ENCODE measurements around the gene ADAM10. TPM values are rescaled to one million over a fixed set of nuclear protein-coding genes. Genes with fewer than 3 reads are reported as not detected.

The ADAM10 gene
- total and polyA plus RNA-seq, 8 donors = 6.1 to 96.2 (median 32.2) TPM

- H3K4me3 ChIP-seq = no peak overlapping the region
- DNase-seq = no peak
- no peaks in the 10 kb centered on the region for H3K9me3 ChIP-seq
- no peaks in the 10 kb centered on the region for H3K4me1 ChIP-seq
- no peak for FAIRE-seq
- intact Hi-C loops (cut with DNase I) = no loop called here
- TF ChIP-seq CTCF (IDR thresholded peaks at IDR 0.05) = no peak
- no peak for ATAC-seq
- no peaks in the 10 kb centered on the region for H3K36me3 ChIP-seq
- no peak overlapping the region for H3K27ac ChIP-seq
- H3K27me3 ChIP-seq = no peaks in the 10 kb centered on the region
- 83 to 91% methylated on average over 7 of the region's 7 CpGs for WGBS, 2 donors
These were observed 11.0 kb upstream of the ADAM10 start for GRCh38 chr15:58760385-58761009.

- no peak for DNase-seq
- peak in 3 of 4 donors; percentile 55 to 78 (median 65) for ATAC-seq
- Histone ChIP-seq H3K27ac (no peak overlapping the region), H3K4me1 (no peaks in the 10 kb centered on the region), H3K36me3 (no peaks in the 10 kb centered on the region), H3K9me3 (no peaks in the 10 kb centered on the region), H3K27me3 (no peaks in the 10 kb centered on the region), H3K4me3 (no peak overlapping the region)
- intact Hi-C loops (cut with DNase I) = loop anchor here in 1 of 3 donors (5.0 to 10.0 kb wide), 3 partner anchors 323 to 531 kb away; partner anchors contain the start of gene LIPC
- 15 to 17% methylated on average over 3 of the region's 3 CpGs for WGBS, 2 donors
- no peak for FAIRE-seq
- peak in 1 of 4 donors; percentile 13 for TF ChIP-seq CTCF (IDR thresholded peaks at IDR 0.05)
These were observed 8.6 kb upstream of the ADAM10 start for GRCh38 chr15:58758141-58758540.

GRCh38 chr15:58755956-58756355, 6.4 kb upstream of the ADAM10 start:
- 42 to 48% methylated on average over 6 of the region's 6 CpGs for WGBS, 2 donors
- no peaks in the 10 kb centered on the region for H3K9me3 ChIP-seq

GRCh38 chr15:58755350-58755749, 5.8 kb upstream of the ADAM10 start:
- DNase-seq (no peak), ATAC-seq (no peak), FAIRE-seq (no peak)
- H3K27ac ChIP-seq = no peak overlapping the region
- no peaks in the 10 kb centered on the region for H3K9me3 ChIP-seq
- TF ChIP-seq CTCF (IDR thresholded peaks at IDR 0.05) = no peak
- intact Hi-C loops (cut with DNase I) = loop anchor here in 1 of 3 donors (5.0 to 10.0 kb wide), 3 partner anchors 321 to 528 kb away; partner anchors contain the start of gene LIPC
- 90 to 94% methylated on average over 3 of the region's 3 CpGs for WGBS, 2 donors
- H3K4me1 ChIP-seq = no peaks in the 10 kb centered on the region
- no peak overlapping the region for H3K4me3 ChIP-seq
- no peaks in the 10 kb centered on the region for H3K27me3 ChIP-seq
- H3K36me3 ChIP-seq = no peaks in the 10 kb centered on the region

More at GRCh38 chr15:58755956-58756355, 6.4 kb upstream of the ADAM10 start:
- FAIRE-seq (no peak), ATAC-seq (no peak), DNase-seq (peak in 1 of 6 donors; percentile 28)
- Histone ChIP-seq H3K4me3 (no peak overlapping the region), H3K27me3 (no peaks in the 10 kb centered on the region), H3K36me3 (no peaks in the 10 kb centered on the region), H3K27ac (no peak overlapping the region), H3K4me1 (no peaks in the 10 kb centered on the region)
- no peak for TF ChIP-seq CTCF (IDR thresholded peaks at IDR 0.05)
- intact Hi-C loops (cut with DNase I) = loop anchor here in 1 of 3 donors (5.0 to 10.0 kb wide), 3 partner anchors 321 to 529 kb away; partner anchors contain the start of gene LIPC

GRCh38 chr15:58752716-58753115, 3.2 kb upstream of the ADAM10 start:
- intact Hi-C loops (cut with DNase I) = loop anchor here in 1 of 3 donors (10.0 kb wide), 2 partner anchors 318 to 488 kb away; partner anchors contain the start of gene LIPC
- no peaks in the 10 kb centered on the region for H3K9me3 ChIP-seq
- H3K4me3 ChIP-seq = no peak overlapping the region
- TF ChIP-seq CTCF (IDR thresholded peaks at IDR 0.05) = no peak
- WGBS, 2 donors = 73 to 85% methylated on average over 3 of the region's 3 CpGs
- H3K4me1 ChIP-seq = peaks cover 0 to 5% (median 3%) of the 10 kb centered on the region in 3 donors
- FAIRE-seq (no peak), DNase-seq (no peak), ATAC-seq (no peak)
- H3K36me3 ChIP-seq = no peaks in the 10 kb centered on the region
- no peaks in the 10 kb centered on the region for H3K27me3 ChIP-seq
- H3K27ac ChIP-seq = no peak overlapping the region

Measured in pancreas (tissue), 10 donors.